WTC11 (cell line): ENCODE data around the gene CMTM7. TPM values are rescaled to one million over a fixed set of nuclear protein-coding genes. Genes with fewer than 3 reads are reported as not detected.
A peak's percentile ranks its signal among the peaks of the same experiment; 100 is the strongest.

Source experiments
- AFF4 ChIP-seq: sonication (generic); formaldehyde crosslinking; IDR thresholded peaks from 2 replicates; pipeline ENCODE4 v1.8.1; 2023; ENCODE audit warnings: mild to moderate bottlenecking, missing genetic modification reagents, borderline replicate concordance
- CBFB ChIP-seq: sonication (generic); formaldehyde crosslinking; IDR thresholded peaks from 2 replicates; pipeline ENCODE4 v1.8.1; 2022; ENCODE audit warnings: mild to moderate bottlenecking, low read depth, missing genetic modification reagents
- CREM ChIP-seq: sonication (generic); formaldehyde crosslinking; IDR thresholded peaks from 2 replicates; pipeline ENCODE4 v1.8.1; 2022; ENCODE audit warnings: mild to moderate bottlenecking, missing genetic modification reagents, moderate library complexity
- ERG ChIP-seq: fragments of 250-450 bp; sonication (Bioruptor Pico); IDR thresholded peaks from 2 replicates; pipeline ENCODE4 v1.8.0; 2021; ENCODE audit warnings: mild to moderate bottlenecking
- ESRRA ChIP-seq: sonication (generic); formaldehyde crosslinking; IDR thresholded peaks from 2 replicates; pipeline ENCODE4 v1.8.1; 2022; ENCODE audit warnings: mild to moderate bottlenecking, missing genetic modification reagents, borderline replicate concordance
- GRHL2 ChIP-seq: fragments of 250-450 bp; sonication (Bioruptor Pico); IDR thresholded peaks from 2 replicates; pipeline ENCODE4 v1.8.0; 2022; ENCODE audit warnings: mild to moderate bottlenecking, moderate library complexity; ENCODE audit not compliant: insufficient replicate concordance, severe bottlenecking
- GTF2I ChIP-seq: fragments of 250-450 bp; sonication (Bioruptor Pico); conservative IDR thresholded peaks from 2 replicates; pipeline ENCODE4 v1.4.0; 2021; ENCODE audit warnings: mild to moderate bottlenecking
- HMGXB4 ChIP-seq: sonication (generic); formaldehyde crosslinking; IDR thresholded peaks from 2 replicates; pipeline ENCODE4 v1.8.1; 2023; ENCODE audit warnings: mild to moderate bottlenecking, moderate library complexity, missing genetic modification reagents
- JUN ChIP-seq: sonication (generic); formaldehyde crosslinking; IDR thresholded peaks from 2 replicates; pipeline ENCODE4 v1.8.0; 2023; ENCODE audit warnings: mild to moderate bottlenecking, missing genetic modification reagents
- MAX ChIP-seq: sonication (generic); formaldehyde crosslinking; IDR thresholded peaks from 2 replicates; pipeline ENCODE4 v1.8.0; 2022; ENCODE audit warnings: mild to moderate bottlenecking, missing genetic modification reagents
- NFE2L1 ChIP-seq: sonication (generic); formaldehyde crosslinking; IDR thresholded peaks from 2 replicates; pipeline ENCODE4 v1.8.1; 2023; ENCODE audit warnings: missing genetic modification reagents
- NR1H2 ChIP-seq: sonication (generic); formaldehyde crosslinking; IDR thresholded peaks from 2 replicates; pipeline ENCODE4 v1.9.0; 2021; ENCODE audit warnings: mild to moderate bottlenecking, moderate library complexity, missing genetic modification reagents
- NR3C1 ChIP-seq: sonication (generic); formaldehyde crosslinking; conservative IDR thresholded peaks from 2 replicates; pipeline ENCODE4 v1.8.1; 2023; ENCODE audit warnings: low read depth, mild to moderate bottlenecking, missing genetic modification reagents
- OVOL2 ChIP-seq: fragments of 250-450 bp; sonication (Bioruptor Pico); IDR thresholded peaks from 2 replicates; pipeline ENCODE4 v1.9.0; 2021; ENCODE audit warnings: mild to moderate bottlenecking, borderline replicate concordance
- PRDM15 ChIP-seq: sonication (generic); formaldehyde crosslinking; IDR thresholded peaks from 2 replicates; pipeline ENCODE4 v1.8.0; 2022; ENCODE audit warnings: missing genetic modification reagents
- PREB ChIP-seq: sonication (generic); formaldehyde crosslinking; IDR thresholded peaks from 2 replicates; pipeline ENCODE4 v1.8.1; 2022; ENCODE audit warnings: mild to moderate bottlenecking, missing genetic modification reagents, moderate library complexity, borderline replicate concordance
- SP1 ChIP-seq: sonication (generic); formaldehyde crosslinking; conservative IDR thresholded peaks from 2 replicates; pipeline ENCODE4 v1.8.1; 2022; ENCODE audit warnings: missing genetic modification reagents
- TEAD1 ChIP-seq: sonication (generic); formaldehyde crosslinking; IDR thresholded peaks from 2 replicates; pipeline ENCODE4 v1.8.0; 2022; ENCODE audit warnings: mild to moderate bottlenecking, missing genetic modification reagents
- ZBTB21 ChIP-seq: sonication (generic); formaldehyde crosslinking; IDR thresholded peaks from 2 replicates; pipeline ENCODE4 v1.8.1; 2023; ENCODE audit warnings: mild to moderate bottlenecking, missing genetic modification reagents, borderline replicate concordance
- ZMAT4 ChIP-seq: fragments of 250-450 bp; sonication (Bioruptor Pico); IDR thresholded peaks from 2 replicates; pipeline ENCODE4 v1.9.0; 2021; ENCODE audit warnings: mild to moderate bottlenecking
- ZNF263 ChIP-seq: sonication (generic); formaldehyde crosslinking; IDR thresholded peaks from 2 replicates; pipeline ENCODE4 v1.8.1; 2022; ENCODE audit warnings: low read depth, mild to moderate bottlenecking, moderate library complexity, missing genetic modification reagents
- ZNF423 ChIP-seq: fragments of 250-450 bp; sonication (Bioruptor Pico); IDR thresholded peaks from 2 replicates; pipeline ENCODE4 v2.1.2; 2022; ENCODE audit warnings: mild to moderate bottlenecking, moderate library complexity
- ZNF671 ChIP-seq: fragments of 250-450 bp; sonication (Bioruptor Pico); IDR thresholded peaks from 2 replicates; pipeline ENCODE4 v1.8.0; 2021; ENCODE audit warnings: mild to moderate bottlenecking
- ZSCAN18 ChIP-seq: fragments of 250-450 bp; sonication (Bioruptor Pico); IDR thresholded peaks from 2 replicates; pipeline ENCODE4 v2.1.2; 2022; ENCODE audit warnings: mild to moderate bottlenecking, moderate library complexity
- total RNA-seq: library from RNA; stranded (reverse); gene quantifications from 3 replicates; pipeline ENCODE4 v1.2.3, GENCODE V29; 2021

The CMTM7 gene
- total RNA-seq, 1 experiment from 2014 or later = 23.4 TPM

GRCh38 chr3:32467333-32468070 lies 75.8 kb downstream of the CMTM7 start (continued):
- TF ChIP-seq AFF4 (no peak), JUN (CRISPR knock-in tag) (no peak), PREB (CRISPR knock-in tag) (no peak), MAX (CRISPR knock-in tag) (peak; percentile 84), ZSCAN18 (CRISPR knock-in tag) (no peak), CBFB (CRISPR knock-in tag) (no peak), ERG (CRISPR knock-in tag) (no peak), ZMAT4 (CRISPR knock-in tag) (no peak), PRDM15 (CRISPR knock-in tag) (no peak), OVOL2 (no peak), ZNF263 (CRISPR knock-in tag) (no peak), ZBTB21 (CRISPR knock-in tag) (no peak), NR1H2 (CRISPR knock-in tag) (no peak), ZNF423 (peak; percentile 98), NFE2L1 (CRISPR knock-in tag) (no peak), CREM (no peak), GRHL2 (CRISPR knock-in tag) (no peak), ESRRA (no peak), GTF2I (CRISPR knock-in tag) (no peak), NR3C1 (CRISPR knock-in tag) (no peak), HMGXB4 (CRISPR knock-in tag) (no peak), ZNF671 (CRISPR knock-in tag) (no peak), TEAD1 (no peak), SP1 (CRISPR knock-in tag) (peak; percentile 51; the same call in 1 of the 2 replicates)
